Inferior parietal cortex (tissue), 1 donor: ENCODE results near the gene C16orf74.

Experiments
- DNase-seq: peaks from one replicate; pipeline ENCODE4 v3.0.0-alpha.2; 2016; ENCODE audit errors: extremely low spot score

The C16orf74 gene

DNA sequence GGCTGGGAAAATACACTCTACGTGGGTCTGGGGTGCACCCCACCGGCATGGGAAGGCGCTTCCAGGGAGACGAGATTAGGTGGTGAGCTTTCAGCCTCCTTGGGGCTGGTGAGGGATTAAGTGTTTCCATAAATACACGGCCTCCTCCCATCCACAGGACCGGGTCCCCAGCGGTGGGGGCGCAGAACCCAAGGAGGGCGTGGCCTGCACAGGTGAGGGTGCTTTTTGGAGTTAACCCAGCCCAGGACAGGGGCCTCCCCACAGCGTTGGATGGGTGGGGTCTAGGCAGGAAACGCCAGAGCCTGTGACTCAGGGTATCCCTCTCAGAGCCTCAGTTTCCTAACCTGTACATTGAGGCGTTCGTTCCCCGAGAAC is 1.1 kb downstream of the C16orf74 start:
- no peak for DNase-seq

DNA sequence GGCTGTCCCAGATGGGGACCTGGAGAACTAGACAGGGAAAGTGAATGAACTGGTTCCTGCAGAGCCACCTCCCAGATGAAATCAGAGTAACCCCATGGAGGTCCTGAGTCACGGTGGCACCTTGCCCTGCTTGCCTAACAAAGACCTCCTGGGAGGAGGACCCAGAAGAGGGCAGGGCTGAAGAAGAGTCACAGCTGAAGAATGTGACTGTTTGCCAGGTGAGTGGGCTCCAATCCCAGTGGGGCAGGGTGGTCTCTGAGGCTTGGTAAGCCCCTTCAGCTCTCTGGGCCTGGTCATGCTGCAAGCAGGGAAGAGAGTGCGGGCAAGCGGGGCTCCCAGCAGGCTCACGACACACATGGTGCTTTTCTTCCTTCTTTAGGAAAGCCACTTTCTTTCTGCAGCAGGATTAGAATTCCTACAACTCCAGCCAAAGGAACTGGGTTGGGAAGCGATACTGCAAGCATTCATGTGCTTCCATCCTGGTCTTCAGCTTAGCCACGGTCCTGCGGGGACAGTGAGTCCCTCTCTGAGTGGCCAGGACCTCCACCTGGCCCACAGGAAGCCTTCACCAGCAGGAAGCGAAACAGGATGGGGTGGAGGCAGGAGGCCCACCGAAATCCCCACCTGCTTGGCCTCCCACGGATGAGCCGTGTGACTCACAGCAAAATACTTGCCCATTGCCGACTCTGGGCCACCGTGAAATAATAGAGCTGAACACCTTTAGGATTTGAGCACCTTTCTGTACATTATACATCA is 4.3 kb downstream of the C16orf74 start:
- no peak for DNase-seq

DNA sequence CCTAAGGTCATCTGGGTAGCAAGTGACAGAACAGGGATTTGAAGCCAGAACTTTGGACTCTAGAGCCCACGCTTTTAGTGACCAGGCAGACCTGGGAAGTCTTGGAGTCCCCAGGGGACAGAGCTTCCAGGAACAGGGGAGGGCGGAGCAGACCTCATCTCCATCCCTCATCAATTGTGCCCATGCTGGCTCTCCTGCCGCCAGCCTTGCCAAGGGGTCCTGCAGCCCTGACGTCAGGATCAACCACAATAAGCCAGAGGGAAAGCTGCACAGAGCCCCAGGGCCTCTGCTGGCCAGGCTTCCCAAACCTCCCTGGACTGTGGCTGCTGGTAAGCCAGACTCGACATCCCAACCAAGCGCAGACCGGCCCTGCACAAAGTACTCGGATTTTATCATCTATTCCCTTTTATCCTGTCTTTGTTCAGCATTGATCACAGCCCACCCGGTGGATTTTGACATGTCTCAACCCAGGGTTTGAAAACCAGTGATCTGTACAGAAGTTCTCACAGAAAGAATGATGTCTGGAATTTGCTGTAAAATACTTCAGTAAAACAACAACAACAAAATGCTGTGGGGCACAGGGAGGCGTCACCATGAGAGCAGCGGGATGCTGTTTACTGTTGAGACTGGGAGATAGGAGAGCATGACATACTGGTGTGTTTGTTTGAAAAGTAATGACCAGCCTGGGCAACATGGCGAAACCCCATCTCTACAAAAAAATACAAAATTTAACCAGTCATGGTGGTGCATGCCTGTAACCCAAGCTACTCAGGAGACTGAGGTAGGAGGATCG is 11.8 kb downstream of the C16orf74 start:
- no peak for DNase-seq

DNA sequence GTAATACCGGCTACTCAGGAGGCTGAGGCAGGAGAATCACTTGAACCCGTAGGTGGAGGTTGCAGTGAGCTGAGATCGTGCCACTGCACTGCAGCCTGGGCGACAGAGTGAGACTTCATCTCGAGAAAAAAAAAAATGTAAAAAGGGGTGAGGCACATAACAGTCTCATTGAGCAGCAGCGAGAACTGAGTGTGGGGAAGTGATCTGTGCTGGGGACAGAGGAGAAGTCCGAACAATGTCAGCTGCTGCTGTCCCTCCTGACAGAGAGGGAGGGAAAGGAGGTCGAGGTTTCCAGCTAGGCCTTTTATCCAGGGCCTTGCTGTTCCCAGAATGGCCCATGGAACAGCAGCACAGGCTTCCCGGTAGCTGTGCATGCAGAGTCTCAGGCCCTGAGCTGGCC is 14.0 kb downstream of the C16orf74 start:
- DNase-seq = no peak

DNA sequence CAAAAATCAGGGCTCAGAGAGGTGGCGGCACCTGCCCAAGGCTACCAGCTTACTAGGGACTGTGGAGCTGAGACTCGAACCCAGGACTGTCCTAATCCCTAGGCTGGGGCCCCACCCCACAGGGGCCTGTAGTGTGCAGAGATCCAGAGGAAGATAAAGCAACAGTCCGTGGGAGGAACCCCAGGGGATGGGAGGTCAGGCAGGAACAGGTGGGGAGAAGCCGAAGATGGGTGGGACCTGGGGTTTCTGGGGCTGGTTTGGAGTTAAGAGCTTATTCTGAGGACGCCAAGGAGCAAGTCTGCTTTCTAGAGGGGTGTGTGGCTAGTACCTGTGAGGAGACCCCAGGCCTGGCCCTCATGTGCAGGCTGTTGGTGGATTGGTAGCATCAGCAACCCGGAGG is 14.9 kb downstream of the C16orf74 start:
- no peak for DNase-seq

DNA sequence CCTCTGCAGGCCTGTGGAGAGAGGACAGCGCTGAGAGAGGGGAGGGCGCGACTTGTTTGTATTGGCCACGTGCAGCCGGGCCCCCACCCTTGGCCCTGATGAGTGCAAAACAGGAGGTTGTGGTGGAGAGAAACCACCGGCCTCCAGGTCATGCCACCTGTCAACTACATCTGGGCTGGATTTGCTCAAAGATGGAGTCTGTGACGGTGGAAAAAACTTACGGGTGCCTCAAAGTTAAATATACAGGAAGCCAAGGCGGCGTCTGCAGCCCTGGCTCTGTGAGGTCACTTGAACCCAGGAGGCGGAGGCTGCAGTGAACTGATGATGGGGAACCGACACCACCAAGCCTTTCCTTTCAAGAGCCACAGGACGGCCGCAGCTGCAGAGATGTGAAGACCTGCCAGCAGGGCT is 15.7 kb downstream of the C16orf74 start:
- DNase-seq = no peak

DNA sequence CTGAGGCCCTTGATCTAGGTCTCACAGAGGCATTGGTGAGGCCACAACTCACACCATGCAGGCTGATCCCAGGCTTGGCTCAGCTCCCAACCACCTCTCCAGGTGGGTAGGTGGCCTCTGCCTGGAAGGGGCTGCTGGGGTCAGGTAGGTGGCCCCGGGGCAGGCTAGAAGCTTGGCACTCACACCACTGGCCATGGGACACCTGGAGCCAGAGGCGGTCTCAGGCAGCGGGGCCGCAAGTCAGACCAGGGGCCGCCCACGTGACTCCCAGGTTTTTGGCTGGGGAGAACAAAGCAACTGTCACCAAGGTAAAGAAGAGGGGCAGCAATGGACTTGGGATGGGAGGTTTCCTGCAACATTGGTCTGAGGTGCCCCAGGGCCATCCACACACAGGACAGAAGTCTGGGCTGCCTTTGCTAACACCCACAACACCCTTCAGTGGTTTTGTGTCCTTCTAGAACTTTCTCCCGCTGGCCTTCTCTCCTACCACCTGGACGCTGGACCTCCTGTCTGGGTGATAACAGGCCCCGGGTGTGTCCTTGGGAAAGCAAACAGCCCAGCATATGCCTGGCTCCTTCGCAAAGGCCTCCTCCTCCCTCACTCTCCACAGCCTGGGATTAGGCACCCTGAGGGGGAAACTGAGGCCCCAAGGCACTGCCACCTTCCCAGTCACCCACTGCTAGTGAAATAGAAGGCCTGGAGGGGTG is 16.4 kb downstream of the C16orf74 start:
- no peak for DNase-seq

DNA sequence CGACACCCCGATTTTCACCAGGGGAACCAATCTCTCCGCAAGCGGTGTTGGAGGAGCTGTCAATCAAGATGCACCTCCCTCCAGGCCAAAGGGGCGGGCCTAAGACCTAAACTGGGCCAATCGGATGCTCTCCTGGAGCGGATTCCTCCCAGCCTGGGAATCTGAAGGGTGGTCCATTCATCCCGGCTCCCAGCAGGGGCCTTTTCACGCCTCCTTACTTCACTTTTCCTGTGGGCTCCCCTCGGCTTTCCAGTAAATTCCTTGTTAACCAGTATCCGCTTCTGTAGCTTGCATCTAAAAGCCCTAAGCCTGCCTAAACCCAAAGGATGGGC is 17.1 kb downstream of the C16orf74 start:
- no peak for DNase-seq

DNA sequence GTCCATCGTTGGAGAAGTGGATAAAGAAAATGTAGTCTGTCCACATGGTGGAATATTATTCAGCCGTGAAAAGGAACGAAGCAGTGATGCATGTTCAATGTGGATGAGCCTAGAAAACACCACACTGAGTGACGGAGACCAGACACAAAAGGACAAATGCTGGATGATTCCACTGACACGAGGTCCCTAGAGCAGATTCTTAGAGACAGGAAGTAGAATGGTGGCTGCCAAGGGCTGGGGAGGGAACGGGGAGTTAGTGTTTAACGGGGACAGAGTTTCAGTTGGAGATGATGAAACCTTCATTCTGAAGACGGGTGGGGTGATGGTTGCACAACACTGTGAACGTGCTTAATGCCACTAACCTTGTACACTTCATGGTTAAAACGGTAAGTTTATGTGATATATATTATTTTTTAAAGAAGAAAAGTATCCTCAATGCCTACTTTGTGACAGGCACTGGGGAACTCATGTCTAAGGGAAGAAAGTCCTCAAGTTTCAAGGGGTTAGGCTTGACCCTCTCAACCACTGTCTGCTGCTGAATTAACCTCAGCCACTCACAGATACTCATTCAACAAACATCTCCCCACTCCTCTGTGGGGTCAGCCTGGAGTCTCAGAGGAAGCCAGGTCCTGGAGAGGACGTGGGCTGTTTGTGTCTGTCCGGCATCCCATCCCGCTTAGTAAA is 17.6 kb downstream of the C16orf74 start:
- no peak for DNase-seq

DNA sequence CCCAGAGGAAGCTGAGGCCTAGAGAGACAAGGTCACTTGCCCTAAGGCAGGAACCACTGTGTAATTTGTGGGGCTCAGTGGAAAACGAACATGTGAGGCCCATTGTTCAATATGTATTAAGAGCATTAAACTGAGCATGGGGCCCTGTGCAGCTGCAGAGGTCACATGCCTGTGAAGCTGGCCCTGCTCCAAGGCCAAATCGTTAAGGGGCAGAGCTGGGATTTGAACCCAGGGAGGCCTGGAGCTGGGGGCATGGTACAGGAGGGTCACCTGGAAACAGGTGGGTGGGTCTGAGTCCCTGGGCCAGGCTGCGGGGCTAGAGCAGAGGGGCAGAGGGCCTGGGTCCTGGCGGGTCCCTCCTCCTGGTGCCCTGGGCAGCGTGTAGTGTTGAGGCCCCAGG is 19.7 kb downstream of the C16orf74 start:
- no peak for DNase-seq

DNA sequence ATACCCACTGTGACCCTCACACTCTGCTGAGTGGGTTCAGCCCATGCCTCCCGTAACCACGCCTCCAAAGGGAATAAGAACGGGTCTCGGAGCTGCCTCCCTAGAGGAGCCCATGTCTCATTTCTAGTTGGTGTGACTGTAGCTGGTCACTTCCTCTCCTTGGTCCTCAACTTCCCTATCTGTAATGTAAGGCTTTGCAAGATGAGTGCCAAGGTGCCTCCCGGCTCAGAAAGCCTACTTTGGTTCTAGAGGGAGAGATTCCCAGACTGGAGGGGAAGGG is 20.8 kb downstream of the C16orf74 start:
- DNase-seq = no peak

DNA sequence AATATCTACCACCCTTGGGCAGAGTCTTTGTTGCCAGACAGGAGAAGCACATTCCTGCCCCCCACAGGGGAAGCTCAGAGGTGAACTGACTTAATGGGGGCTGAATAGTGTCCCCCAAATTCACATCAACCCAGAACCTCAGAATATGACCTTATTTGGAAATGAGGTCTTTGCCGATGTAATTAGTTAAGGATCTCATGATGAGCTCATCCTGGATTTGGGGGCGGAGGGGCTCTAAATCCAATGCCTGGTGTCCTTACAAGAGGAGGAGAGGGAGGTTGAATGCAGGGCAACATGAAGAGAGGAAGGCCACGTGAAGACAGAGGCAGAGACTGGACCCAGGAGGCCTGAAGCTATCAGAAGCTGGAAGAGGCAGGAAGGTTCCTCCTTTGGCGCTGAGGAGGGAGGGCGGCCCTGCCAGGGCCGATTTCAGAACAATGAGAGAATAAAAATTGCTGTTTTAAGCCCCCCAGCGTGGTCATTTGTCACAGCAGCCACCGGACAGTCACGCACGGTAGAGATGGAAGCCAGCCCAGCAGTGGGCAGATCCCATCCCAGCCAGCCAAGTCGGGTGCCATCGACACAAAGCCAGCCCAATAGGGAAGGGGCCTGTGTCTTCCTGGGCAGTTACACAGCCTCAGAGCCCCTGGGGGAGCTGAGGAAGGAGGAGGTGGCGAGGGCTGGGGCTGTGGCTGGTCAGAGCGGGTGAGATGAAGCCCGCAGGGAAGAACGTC is 21.3 kb downstream of the C16orf74 start:
- DNase-seq = no peak

DNA sequence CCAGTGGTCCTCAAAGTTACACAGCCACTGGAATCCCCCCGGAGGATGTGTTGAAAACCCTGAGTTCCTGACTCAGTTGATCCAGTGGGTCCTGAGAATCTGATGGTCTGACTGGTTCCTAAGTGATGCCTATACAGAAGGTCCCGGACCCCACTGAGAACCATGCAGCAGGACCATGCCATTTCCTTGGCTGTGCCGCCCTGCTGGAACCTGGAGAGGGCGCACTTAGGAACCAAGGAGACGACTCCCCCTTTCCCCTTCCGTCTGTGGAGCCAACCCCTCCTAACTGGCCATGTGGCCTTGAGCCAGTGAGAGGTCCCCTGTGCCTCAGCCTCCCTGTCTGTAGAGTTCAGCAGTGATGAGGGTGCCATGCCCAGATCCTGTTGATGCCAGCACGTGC is 22.0 kb downstream of the C16orf74 start:
- no peak for DNase-seq

DNA sequence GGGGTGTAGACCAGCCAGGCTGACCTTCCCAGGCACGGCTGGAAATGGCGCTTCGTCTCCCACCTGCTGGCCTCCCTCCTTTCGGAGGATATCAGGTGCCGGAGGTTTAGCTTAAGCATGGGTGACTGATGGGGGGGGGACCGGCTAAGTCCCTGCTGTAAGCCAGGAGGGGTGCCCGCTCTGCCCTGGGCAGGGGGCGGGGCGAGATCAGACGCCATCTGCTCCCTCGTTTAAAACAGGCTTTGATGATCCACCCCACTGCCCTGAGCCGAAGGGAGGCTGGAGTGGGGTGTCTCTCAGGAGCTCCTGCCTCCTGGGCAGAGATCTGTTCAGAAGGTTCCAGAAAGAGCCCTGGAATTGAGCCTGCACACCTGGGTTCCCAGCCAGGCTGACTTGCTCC is 26.0 kb downstream of the C16orf74 start:
- no peak for DNase-seq

DNA sequence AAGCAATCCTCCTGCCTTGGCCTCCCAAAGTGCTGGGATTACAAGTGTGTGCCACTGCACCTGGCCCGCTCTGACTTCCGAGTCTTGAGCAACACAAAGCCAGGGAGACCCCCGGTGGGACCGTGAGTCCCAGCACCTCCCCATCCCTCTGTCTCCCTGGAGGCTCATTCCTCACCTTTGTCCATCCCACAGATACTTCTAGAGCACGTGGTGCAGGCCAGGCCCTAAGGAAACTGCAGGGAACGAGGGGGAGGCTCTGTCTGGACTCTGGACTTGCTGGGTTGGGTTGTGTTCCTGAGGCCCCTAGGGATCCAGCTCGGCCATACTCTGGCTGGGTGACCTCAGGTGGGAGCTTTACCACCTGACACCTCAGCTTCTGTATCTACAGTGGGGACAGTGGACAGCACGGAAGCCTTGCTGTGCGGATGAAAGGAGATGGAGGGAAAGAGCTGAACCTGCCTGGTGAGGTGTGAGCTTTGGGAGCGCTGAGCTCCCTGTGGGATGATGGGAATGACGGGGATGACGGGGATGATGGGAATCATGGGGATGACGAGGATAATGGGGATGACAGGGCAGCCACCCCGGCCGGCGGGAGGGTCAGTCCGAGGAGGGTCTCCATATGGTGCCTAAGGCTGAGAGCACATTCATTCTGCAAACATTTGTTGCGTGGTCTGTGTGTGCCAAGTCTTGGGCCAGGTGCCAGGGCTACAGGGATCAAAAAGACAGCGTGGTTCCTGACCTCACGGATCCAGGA is 26.6 kb downstream of the C16orf74 start:
- DNase-seq = no peak

DNA sequence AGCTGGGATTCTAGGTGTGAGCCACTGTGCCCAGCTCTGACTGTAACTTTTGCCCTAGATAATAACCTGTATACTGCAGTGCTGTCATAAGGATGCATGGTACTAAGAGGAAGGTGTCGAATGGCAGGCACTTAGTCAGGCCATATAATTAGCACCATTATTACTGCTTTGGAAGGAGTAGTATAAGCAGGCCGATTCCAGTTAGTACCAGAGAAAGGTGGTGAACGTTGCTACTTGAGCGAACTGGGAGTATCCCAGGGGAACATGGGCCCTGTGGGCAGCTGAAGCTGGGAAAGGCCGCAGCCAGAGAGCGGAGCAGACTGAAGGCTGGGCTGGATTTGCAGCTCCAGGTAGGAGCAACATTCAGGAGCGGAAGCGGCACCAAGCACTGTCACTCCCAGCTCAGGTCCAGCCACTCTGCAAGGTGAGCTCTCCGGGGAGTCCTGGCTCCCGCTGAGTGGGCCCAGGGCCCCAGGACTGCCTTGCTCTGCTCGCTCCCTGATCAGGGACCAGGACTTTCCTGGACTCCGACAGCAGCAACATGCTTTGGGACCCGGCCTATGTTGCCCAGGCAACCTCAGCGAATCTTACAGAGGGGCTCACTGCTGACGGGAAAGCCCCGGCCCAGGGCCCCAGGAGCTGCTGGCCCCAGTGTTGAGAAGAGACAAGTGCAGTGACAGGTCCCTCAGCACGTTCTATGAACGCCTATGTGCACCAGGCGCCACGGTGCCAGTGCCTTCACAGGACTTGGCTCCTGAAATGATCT is 28.6 kb downstream of the C16orf74 start:
- DNase-seq = no peak

DNA sequence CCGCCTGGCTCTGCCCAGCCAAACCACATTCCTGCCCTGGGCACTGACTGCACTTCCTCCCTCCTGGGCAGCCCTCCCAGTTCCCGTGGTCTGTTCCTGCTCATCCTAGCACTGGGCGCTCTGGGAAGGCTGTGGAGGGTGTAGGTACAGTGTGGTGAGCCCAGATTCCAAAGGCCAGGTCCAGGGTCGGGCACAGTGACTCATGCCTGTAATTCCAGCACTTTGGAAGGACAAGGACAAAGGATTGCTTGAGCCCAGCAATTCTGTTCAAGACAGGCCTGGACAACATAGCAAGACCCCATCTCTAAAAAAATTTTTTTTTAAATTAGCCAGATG is 30.6 kb downstream of the C16orf74 start:
- DNase-seq = no peak

DNA sequence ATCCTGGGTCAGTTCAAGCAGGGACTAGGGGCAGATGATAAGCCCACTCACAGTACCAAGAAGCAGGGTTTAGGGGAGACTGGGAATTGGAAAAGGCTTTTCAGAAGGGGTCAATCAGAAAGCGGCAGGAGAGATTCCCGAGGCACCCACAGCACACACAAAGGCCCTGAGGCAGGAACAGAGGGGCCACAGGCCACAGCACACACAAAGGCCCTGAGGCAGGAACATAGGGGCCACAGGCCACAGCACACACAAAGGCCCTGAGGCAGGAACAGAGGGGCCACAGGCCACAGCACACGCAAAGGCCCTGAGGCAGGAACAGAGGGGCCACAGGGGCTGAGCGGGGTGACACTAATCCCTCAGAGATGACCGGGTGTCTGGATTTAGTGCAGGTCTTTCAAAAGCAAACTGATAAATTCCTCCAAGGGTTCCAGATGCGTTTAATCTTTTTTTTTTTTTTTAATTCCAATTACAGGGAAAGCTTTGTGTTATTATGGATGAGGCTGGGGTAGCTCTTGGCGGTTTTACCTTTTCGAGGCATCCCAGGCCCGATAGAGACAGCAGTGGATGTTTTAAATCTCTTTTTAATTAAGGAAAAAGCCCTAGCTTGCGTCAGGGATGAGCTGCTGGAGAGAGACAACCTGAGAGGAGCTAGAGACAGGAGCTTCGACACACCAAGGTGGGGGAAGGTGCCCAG is 31.1 kb downstream of the C16orf74 start:
- DNase-seq = no peak

DNA sequence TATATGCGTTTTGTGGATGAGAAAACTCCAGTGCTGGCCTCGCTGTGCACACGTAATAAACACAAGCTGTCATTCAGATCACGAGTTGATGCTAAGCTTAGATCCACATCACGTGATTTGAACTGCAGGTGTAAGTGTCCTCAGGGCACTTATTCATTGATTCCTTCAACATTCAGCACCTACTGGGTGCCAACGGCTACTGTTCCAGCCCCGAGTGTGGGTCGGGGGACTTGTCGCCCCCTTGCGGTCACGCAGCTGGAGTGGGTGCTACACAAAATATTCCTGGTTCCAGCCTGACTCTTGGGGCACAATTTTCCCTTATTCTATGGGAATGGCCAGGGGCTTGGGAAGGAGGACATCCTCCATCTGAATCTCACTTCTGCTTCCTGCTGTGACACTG is 32.2 kb downstream of the C16orf74 start:
- no peak for DNase-seq

DNA sequence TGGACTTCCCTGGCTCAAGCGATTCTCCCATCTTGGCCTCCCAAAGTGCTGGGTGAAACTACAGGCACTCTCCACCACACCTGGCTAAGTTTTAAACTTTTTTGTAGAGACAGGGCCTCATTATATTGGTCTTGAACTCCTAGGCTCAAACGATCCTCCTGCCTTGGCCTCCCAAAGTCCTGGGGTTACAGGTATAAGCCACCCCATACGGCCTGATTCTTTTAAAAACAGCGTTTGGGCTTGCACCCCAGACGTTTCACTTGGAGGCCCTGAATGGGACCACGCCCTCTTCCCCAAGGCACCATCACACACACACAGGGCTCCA is 32.8 kb downstream of the C16orf74 start:
- no peak for DNase-seq
